Measurements from ENCODE around the gene ZNF804B.

ZNF804B gene

GRCh38 chr7:89247207-89247606 lies 487.7 kb downstream of the ZNF804B start:
- no peak for TF ChIP-seq CTCF (IDR thresholded peaks at IDR 0.05; ENCODE audit: insufficient read depth, low read depth, low read length, missing control alignments)
- H3K4me3 ChIP-seq (ENCODE audit: low read length), result no peak overlapping the region
- no peak for DNase-seq (ENCODE audit: low read depth)

- no peak for DNase-seq (ENCODE audit: low read depth)
- TF ChIP-seq CTCF (IDR thresholded peaks at IDR 0.05; ENCODE audit: insufficient read depth, low read depth, low read length, missing control alignments), result no peak
- no peak overlapping the region for H3K4me3 ChIP-seq (ENCODE audit: low read length)
Measured at GRCh38 chr7:89259085-89259484, 499.6 kb downstream of the ZNF804B start.

- no peak overlapping the region for H3K4me3 ChIP-seq (ENCODE audit: low read length)
- TF ChIP-seq CTCF (IDR thresholded peaks at IDR 0.05; ENCODE audit: insufficient read depth, low read depth, low read length, missing control alignments), result no peak
- DNase-seq (ENCODE audit: low read depth), result no peak
Measured at GRCh38 chr7:89264126-89264525, 504.6 kb downstream of the ZNF804B start.

GRCh38 chr7:89265631-89266030 lies 506.1 kb downstream of the ZNF804B start:
- no peak overlapping the region for H3K4me3 ChIP-seq (ENCODE audit: low read length)
- no peak for DNase-seq (ENCODE audit: low read depth)
- TF ChIP-seq CTCF (IDR thresholded peaks at IDR 0.05; ENCODE audit: insufficient read depth, low read depth, low read length, missing control alignments), result no peak

- no peak for TF ChIP-seq CTCF (IDR thresholded peaks at IDR 0.05; ENCODE audit: insufficient read depth, low read depth, low read length, missing control alignments)
- DNase-seq (ENCODE audit: low read depth), result no peak
- H3K4me3 ChIP-seq (ENCODE audit: low read length), result no peak overlapping the region
Measured at GRCh38 chr7:89283302-89283701, 523.8 kb downstream of the ZNF804B start.

GRCh38 chr7:89308535-89308934 lies 549.0 kb downstream of the ZNF804B start:
- TF ChIP-seq CTCF (IDR thresholded peaks at IDR 0.05; ENCODE audit: insufficient read depth, low read depth, low read length, missing control alignments), result no peak

GRCh38 chr7:89311886-89312285 lies 552.4 kb downstream of the ZNF804B start:
- TF ChIP-seq CTCF (IDR thresholded peaks at IDR 0.05; ENCODE audit: insufficient read depth, low read depth, low read length, missing control alignments), result no peak
- no peak for DNase-seq (ENCODE audit: low read depth)

More at GRCh38 chr7:89308535-89308934, 549.0 kb downstream of the ZNF804B start:
- H3K4me3 ChIP-seq (ENCODE audit: low read length), result no peak overlapping the region
- DNase-seq (ENCODE audit: low read depth), result no peak

More at GRCh38 chr7:89311886-89312285, 552.4 kb downstream of the ZNF804B start:
- no peak overlapping the region for H3K4me3 ChIP-seq (ENCODE audit: low read length)

All from epithelial cell of esophagus (primary cell).